Stimulated activated CD4-positive, alpha-beta T cell treated with anti-CD3 and anti-CD28 coated beads, Interleukin-2, amount 100 ng/mL, for 48 hours (primary cell): Measurements from ENCODE around the gene PPP1R3C.

ENCODE experiments used
- DNase-seq, 2 donors: peaks; one replicate each; pipeline ENCODE4 v3.0.0-alpha.2; 2020

PPP1R3C gene

DNA sequence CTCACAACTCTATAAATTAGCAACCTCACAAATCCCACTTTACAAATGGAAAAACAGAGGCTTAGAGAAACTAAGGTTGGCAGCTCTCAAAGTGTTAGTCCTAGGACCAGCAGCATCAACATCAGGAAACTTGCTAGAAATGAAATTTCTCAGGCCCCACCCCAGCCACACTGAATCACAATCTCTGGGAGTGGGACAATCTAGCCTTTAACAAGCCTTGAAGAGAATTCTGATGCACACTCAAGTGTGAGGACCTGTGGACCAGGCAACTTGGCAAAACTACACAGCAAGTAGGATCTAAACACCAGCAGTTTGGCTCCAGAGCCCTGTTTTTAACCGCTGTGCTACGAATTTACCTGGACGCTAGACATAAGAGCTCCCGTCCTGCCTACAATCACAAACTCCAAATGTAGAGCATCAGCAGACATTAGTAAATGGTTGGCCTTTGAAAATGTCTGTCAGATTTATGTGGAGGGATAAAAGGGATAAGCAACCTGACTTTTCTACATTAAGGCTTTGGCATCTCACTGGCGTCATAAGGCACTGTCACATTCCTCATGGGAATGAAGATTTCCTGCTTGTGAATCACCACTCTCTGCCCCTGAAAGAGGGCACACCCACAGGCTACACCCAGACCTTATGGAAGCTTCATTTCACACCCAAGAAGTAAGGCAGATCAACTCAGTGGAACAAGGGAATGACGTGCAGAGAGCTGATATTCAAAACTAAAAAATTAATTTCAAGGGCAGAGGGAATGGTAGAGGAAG is 34.5 kb downstream of the PPP1R3C start:
- no peak for DNase-seq

DNA sequence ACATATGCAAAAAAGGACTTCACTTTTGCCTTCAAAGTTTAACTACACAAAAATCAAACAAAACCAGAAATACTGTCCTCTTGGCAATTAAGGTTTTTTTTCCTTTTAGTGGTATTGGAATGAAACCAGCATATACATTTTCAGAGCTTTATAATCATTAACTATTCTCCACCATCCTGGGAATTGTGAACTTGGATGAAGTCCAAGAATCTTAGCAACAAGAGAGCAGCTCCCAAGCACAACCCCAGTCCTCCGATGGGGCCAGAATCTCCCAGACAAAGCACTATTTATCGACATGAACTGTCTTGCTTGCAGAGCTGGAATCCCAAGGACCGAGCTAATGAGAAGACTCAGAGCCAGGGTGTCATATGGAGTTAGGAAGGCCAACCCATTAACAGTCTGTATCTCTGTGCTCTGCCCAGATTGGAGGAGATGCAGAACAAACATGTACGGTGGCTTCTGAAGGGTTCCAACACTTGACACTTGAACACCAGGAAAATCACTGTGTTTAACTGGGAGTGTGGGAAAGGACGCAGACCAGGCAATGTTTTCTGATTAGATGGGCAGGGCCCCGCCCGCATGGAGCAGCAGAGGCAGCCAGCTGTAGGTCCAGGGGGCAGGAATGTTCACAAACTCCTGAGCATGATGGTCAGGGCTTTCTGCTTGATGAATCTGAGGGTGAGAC is 35.5 kb downstream of the PPP1R3C start:
- no peak for DNase-seq

DNA sequence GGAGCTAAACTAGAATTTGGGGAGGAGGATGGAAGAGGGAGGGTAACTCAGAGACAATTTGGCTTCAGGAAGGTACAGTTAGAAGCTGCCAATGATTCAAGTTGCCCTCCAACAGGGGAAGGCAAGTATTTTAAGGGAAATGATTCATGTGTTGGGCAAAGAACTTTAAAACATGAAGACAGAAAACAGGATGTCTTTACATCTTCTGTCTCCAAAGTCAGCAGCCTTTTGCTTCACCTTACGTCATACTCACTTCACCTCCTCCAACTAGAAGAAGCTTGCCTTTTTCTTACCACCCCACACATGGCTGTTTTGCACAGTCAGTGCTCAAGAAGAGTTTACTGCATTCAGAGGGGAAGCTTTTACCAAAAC is 36.1 kb downstream of the PPP1R3C start:
- no peak for DNase-seq

DNA sequence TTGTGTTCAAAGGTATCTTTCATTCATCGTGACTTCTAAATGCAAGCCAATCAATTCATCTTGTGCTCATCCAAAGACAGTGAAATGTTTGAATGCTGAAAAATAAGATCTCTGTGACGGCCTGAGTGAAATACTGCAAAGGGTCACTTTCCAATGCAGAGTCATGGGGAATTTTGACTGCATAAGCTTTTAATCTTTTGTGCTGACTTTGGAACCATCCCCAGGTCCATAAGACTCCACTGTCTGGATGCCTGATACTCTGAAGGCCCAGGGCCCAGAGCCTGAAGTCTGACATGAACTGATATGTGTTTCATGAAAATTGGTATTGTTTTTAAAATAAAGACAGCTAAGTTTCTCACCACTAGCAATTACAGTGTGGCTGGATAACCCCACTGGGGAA is 39.0 kb downstream of the PPP1R3C start:
- DNase-seq = no peak

DNA sequence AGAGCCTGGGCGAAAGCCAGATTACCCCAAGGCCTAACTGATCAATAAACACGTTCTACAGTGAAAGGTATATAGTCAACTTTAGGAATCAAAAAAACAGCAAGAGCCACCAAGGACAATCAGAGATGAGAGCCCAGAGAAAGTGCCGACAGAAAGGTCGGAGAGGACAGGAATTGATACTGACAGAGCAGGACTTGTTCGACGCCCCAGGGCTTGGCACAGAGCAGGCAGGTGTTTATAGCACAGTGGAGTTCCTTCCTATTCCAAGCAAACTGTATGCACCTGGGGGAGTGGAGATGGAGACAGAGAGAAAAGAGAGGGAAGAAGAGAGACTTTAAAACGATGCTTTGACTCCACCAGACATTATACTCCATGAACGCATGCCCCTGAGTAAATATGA is 39.5 kb downstream of the PPP1R3C start:
- no peak for DNase-seq

DNA sequence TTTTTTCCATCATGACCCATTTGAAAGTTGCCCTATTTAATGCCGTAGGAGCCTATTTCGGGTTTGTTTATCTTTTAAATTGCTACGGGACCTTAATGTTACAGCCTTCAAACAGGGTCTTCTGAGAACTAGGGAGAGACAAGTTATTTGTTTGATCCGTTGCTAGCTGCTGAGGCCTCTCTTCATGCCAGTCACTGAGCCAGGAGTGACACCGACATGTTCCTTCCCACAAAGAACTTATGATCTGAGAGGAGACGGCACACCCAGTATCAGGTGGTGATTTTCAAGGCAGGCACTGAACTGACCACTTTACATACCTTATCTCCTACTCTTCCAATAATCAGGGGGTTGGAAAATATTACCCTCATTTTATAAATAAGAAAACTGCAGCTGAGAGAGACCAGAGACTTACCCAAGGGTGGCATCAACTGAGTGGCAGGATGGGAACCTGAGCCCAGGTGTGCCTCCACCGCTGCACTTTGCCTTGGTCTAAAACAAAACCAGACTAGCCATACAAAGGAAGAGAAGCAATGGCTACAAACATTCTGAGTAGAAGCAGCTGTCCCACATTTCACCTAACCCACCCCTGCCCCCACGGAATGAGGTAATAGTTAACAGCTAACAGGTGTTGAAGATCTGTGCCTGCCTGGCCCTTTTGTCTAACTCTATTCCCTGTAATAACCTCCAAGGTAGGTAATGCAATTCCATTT is 40.5 kb downstream of the PPP1R3C start:
- no peak for DNase-seq

DNA sequence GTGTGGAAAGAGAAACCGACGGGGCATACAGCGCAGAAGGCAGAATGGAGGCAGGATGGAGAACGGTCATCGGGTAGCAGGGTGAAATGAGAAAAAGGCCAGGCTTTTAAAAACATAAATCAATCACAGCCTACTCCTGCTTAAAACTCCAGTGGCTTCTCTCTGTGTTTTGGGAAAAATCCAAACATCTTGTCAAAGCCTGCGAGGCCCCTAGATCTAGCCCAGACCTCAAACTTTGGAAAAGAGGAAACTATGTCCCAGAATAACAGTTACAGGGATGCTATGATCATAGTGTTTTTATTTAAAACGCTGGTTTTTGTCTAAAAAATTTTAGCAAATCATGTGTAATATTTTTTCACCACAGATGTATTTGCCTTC is 41.1 kb downstream of the PPP1R3C start:
- DNase-seq = no peak

DNA sequence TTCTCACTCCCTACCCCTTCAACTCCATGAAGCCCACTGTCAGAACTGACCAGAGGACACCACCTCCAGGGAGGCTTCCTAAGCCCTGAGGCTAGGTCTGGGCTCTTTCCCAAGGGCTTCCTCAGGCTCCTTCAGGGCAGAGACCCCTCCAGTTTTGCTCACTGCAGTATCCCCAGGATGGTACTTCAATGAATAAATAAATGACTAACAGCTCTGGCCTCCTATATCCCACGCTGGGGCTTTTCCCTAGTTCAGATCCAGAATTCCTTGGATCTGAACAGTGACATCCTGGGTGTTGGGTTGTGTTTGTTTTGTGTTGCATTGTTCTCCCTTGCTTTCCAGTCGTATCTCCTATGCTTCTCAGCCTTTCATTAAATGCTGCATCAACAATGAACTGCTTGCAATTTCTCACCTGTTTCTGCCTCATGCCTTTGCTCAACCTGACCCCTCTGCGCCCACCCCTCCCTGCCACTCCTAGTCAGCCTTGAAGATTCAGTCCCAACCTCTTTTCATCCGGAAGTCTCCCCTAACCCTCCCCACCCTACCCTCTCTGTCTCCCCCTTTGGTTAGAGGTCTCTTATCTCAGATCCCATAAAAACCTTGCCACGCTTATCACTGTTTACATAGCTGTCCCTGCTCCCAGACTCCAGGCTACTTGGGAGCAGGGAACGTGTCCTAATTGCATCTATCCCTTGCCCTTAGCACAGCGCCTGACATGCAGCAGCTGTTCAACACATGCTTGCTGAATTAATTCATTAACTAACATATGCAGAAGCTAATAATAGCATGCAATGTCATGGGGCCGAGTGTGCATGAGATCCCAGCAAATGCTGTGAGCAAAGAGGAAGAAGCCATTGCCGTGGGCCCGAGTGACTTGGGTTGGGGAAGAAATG is 41.7 kb downstream of the PPP1R3C start:
- no peak for DNase-seq

DNA sequence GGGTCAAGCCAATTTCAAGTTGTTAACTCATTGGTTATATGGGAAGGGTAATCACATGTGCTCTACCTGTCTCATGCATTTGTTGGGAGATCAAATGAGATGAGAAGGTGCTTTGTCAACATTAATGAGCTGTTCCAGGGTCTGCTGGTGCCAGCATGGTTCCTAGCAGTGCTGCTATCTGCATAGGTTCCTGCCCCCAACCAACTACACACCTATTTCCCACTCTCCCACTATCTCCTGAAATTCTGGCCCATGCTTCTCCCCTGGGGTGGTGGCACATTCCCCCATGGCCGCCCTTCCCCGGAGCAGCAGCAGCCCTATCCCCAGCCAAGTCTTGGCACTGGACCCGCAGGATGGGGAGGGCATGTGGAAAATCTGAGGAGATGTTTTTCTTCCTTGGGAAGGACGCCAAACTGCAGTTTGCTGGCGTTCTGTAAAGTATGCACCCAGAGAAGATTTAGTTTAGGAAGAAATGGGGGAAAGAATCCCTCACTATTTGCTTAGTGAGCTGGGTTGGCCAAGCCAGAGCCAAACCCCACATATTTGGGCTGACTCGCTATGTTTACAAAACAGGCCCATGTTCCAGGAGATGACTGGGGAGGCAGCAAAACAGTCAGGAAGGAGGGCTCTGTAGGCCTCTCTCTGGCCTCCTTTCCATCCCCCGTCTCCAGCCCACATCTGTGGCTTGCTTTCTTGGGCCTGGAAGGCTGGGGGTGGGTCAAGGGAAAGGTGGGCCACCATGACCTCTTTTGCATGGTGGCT is 42.5 kb downstream of the PPP1R3C start:
- no peak for DNase-seq

DNA sequence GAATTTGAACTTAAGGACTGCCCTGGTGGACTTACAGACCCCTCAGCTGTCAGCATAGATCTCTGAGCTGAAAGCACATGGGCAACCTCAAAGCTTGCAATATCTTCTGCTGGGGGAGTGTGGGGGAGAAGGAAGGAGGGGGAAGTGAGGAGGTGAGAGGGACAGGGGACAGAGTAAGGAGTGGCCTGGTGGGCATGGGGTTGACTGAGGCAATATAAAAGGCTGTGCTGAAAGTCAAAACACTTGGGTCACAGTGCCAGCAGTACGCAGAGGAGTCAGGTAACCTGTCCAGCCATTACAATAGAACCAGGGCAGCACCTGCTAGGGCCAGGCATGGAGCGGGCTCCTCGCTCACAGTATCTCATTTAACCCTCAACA is 43.2 kb downstream of the PPP1R3C start:
- DNase-seq = no peak

DNA sequence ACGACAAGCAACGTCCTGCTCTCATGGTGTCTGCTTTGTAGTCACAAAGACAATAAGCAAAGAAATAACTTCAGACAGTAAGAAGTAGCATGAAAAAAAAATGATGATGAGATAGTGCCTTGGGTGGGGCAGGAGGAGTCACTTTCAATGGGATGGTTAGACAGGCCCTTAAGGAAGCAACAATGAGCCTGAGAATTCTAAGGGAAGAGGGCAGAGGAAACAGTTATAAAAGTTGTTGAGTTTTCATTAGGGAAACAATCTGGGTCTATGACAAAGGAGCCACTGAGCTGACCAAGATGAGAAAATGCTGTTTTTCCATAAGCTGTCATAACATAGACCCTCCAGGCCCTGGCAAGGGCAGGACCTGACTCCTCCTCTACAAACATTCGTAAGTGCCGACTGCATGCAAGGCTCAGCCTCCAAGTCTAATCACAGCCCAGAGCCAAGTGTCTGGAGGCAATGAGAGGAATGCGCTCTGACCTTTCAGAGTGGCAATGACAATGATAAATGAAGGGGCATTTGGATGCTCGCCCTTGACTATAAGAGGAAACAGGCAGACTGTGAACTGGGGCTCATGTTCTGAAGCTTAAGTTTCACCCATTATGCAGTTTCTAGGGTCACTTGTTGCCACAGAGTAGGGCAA is 43.7 kb downstream of the PPP1R3C start:
- no peak for DNase-seq

DNA sequence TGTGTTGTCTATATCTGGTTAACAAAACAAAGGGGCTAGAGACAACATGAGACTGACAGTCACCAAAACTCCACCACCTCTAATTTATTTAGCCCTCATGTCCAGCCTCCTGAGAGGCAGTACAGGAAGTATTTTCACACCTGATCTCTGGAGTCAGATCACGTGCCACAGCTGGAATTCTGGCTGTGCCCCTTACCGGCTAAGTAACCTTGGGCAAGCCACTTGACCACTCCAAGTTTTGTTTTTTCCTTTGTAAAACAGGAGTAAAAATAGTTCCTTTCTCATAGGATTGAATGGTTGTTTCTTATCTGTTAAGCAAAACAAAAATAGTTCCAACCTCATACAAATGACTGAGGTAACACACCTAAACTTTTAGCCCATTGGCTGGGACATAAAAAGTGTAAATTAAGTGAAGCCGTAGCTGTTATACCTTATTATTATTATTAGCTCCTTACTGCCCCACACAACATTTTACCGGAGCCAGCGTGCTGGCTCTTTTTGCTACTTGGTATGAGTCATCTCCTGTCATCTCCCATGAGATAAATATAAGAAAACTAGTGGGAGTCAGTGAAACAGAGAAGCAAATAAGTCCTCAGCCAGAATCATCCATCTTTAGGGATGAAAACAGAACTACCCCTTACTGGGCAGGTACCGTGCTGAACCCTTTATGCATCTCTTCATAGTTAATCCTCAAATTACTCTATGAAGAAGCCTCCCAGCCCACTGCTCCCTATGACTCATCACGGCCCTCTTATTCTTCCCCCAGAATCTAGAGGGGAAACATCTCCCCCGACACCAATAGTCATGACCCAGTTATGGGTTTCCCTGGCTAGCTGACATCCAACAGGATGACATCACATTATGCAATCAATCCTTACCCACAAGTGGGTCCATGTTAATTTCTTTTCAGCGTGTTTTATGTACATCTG is 44.9 kb downstream of the PPP1R3C start:
- no peak for DNase-seq

DNA sequence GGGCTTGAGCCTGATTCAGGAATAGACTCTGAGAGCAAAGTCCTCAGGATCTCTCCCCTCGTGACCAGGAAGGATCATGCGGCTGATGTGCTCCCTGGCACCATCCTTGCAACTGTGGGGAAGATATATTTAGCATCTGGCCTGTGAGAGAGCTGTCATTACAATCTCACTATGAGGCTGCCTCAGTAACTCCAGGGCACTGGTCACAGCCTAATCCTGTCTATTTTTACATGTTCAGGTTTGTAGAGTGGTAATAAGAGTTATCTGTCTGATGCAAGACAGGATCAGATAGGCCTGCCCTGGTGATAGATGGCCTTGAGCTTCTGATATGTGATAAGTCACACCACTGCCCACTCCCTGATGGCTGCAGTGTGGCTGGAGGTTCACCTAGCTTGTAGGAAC is 50.7 kb downstream of the PPP1R3C start:
- no peak for DNase-seq

DNA sequence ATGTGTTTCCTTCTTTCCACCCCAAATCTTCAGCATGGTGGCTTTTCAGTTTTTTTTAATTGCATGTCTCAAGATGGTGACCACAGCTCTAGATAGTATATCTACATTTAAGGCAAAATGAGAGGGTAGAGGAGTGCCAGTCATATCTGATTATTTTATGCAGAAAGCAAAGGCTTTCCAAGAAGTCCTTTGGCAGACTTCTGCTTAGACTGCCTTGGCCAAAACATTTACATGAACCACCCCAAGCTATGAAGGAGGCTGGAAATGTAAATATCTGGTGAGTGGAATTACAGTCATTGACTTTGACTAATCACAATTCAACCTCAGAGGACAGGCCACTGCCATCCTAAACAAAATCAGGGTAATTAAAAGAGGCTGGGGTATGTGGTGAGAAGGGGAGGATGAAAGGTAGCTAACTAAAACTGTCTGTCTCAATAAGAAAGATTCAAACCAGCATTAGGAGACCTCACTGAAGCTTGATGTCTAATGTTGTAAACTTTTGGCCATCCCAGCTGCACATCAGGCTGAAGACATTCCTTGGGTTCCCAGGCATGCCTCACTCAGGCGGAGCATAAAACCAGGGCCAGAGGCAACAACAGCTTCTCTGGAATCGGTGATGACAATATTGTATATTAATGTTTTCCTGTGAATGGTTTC is 53.4 kb downstream of the PPP1R3C start:
- no peak for DNase-seq
